DOHH2 (cell line): ENCODE data around the gene CCDC6.

Experiments
- CTCF ChIP-seq: fragments of 200-600 bp; sonication (generic); IDR thresholded peaks from one replicate; pipeline ENCODE4 v1.5.1; 2014; ENCODE audit warnings: antibody characterized with exemption, mild to moderate bottlenecking, low read depth, low read length; ENCODE audit not compliant: poor library complexity, severe bottlenecking
- EZH2phosphoT487 ChIP-seq: fragments of 200-600 bp; sonication (generic); IDR thresholded peaks from 2 replicates; pipeline ENCODE4 v1.6.1; 2017; ENCODE audit warnings: borderline replicate concordance, mild to moderate bottlenecking, antibody characterized with exemption, low read length, moderate library complexity, mixed read lengths

GRCh38 chr10:59908808-59909143 lies 2.4 kb upstream of the CCDC6 start:
- TF ChIP-seq CTCF (no peak), EZH2phosphoT487 (no peak)
